H1 (cell line): Measurements from ENCODE around the gene PRRT4. TPM values are rescaled to one million over a fixed set of nuclear protein-coding genes. Genes with fewer than 3 reads are reported as not detected.

Experiments used
- CTCF ChIA-PET: fragments of 300-600 bp; sonication (Branson Sonifier 250); formaldehyde crosslinking; loops from one replicate; lab custom pipeline; 2021; ENCODE audit not compliant: partially characterized antibody; lab: Charles Lee
- POLR2A ChIA-PET: fragments of 300-600 bp; sonication (Branson Sonifier 250); formaldehyde crosslinking; loops from one replicate; lab custom pipeline; 2021; ENCODE audit warnings: inconsistent platforms; ENCODE audit not compliant: partially characterized antibody; lab: Charles Lee
- DNase-seq, 2 experiments: peaks; one replicate each; pipeline versions ENCODE4 v3.0.0 to v3.0.0-alpha.2; 2010 to 2022; ENCODE audit warnings: low spot score in 2 of 2, low read depth in 1 of 2, mixed read lengths in 1 of 2
- FAIRE-seq: peaks from 2 replicates; lab custom pipeline; 2011; peaks lifted over from hg19 to GRCh38; lab: Jason Lieb, UNC
- H2AFZ ChIP-seq: 2 replicates; pipeline ENCODE4 v1.8.1; 2012; ENCODE audit warnings: low read length, inconsistent platforms
- H2AK5ac ChIP-seq: 2 replicates; pipeline ENCODE4 v1.6.1; 2013; ENCODE audit warnings: low read depth, low read length
- H2BK120ac ChIP-seq: replicated peaks from 2 replicates; pipeline ENCODE3; 2013; ENCODE audit warnings: low read depth, low read length, inconsistent platforms
- H2BK12ac ChIP-seq: 2 replicates; pipeline ENCODE4 v1.6.1; 2013; ENCODE audit warnings: low read depth, low read length
- H2BK15ac ChIP-seq: 2 replicates; pipeline ENCODE4 v1.6.1; 2013; ENCODE audit warnings: low read length
- H2BK20ac ChIP-seq: 2 replicates; pipeline ENCODE4 v1.6.1; 2013; ENCODE audit warnings: low read length
- H2BK5ac ChIP-seq: 2 replicates; pipeline ENCODE4 v1.6.1; 2013; ENCODE audit warnings: low read depth, low read length
- H3K14ac ChIP-seq: 2 replicates; pipeline ENCODE4 v1.6.1; 2013; ENCODE audit warnings: inconsistent platforms; ENCODE audit not compliant: insufficient read length
- H3K18ac ChIP-seq: 2 replicates; pipeline ENCODE4 v1.6.1; 2013; ENCODE audit warnings: low read length; ENCODE audit errors: extremely low read depth
- H3K23ac ChIP-seq: 2 replicates; pipeline ENCODE4 v1.6.1; 2013; ENCODE audit warnings: inconsistent platforms; ENCODE audit not compliant: insufficient read length
- H3K23me2 ChIP-seq: 2 replicates; pipeline ENCODE4 v1.6.1; 2013; ENCODE audit warnings: low read depth, low read length
- H3K27ac ChIP-seq: 2 replicates; pipeline ENCODE4 v1.6.1; 2011; ENCODE audit warnings: low read depth, low read length, inconsistent platforms
- H3K27me3 ChIP-seq, 4 experiments: replicated peaks in 1 of 4; 1 replicate in 1 of 4; 2 replicates in 3 of 4; pipeline versions ENCODE4 v1.6.1 to v1.8.1; 2011 to 2013; ENCODE audit warnings: low read length in 3 of 4, mild to moderate bottlenecking in 3 of 4, inconsistent platforms in 2 of 4, mixed read lengths in 2 of 4, moderate library complexity in 1 of 4; ENCODE audit not compliant: control insufficient read depth in 3 of 4, insufficient read depth in 3 of 4; ENCODE audit errors: extremely low read depth in 1 of 4
- H3K36me3 ChIP-seq, 4 experiments: 2 replicates each; pipeline versions ENCODE4 v1.6.1 to v1.8.1; 2011 to 2013; ENCODE audit warnings: mild to moderate bottlenecking in 4 of 4, low read length in 3 of 4, moderate library complexity in 2 of 4, control low read depth in 1 of 4, inconsistent platforms in 1 of 4; ENCODE audit not compliant: insufficient read depth in 4 of 4, control insufficient read depth in 2 of 4
- H3K4ac ChIP-seq: replicated peaks from 2 replicates; pipeline ENCODE3; 2013; ENCODE audit warnings: low read length, low read depth, mixed read lengths, inconsistent platforms; ENCODE audit not compliant: insufficient read length
- H3K4me1 ChIP-seq, 4 experiments: replicated peaks in 1 of 4; 1 replicate in 1 of 4; 2 replicates in 3 of 4; pipeline versions ENCODE4 v1.6.1 to v1.8.1; 2011 to 2013; ENCODE audit warnings: low read length in 3 of 4, inconsistent platforms in 2 of 4, mixed read lengths in 1 of 4; ENCODE audit not compliant: insufficient read depth in 4 of 4, control insufficient read depth in 3 of 4
- H3K4me2 ChIP-seq, 2 experiments: 2 replicates each; pipeline versions ENCODE4 v1.6.1 to v1.8.1; 2011 to 2013; ENCODE audit warnings: low read depth in 2 of 2, low read length in 2 of 2, control low read depth in 1 of 2, inconsistent platforms in 1 of 2, mild to moderate bottlenecking in 1 of 2; ENCODE audit not compliant: insufficient read depth in 1 of 2
- H3K4me3 ChIP-seq, 4 experiments: fragments of 200-600, 300-600 bp in 1 of 4; sonication (generic), shearing (Covaris generic), sonication (Bioruptor Twin) in 1 of 4; 2 replicates each; pipeline versions ENCODE4 v1.5.1 to v1.8.1; 2011 to 2016; ENCODE audit warnings: low read length in 4 of 4, low read depth in 3 of 4, control low read depth in 2 of 4, inconsistent platforms in 2 of 4, mild to moderate bottlenecking in 2 of 4, mixed read lengths in 1 of 4, moderate library complexity in 1 of 4; ENCODE audit not compliant: insufficient read depth in 2 of 4; ENCODE audit errors: extremely low read depth in 1 of 4
- H3K56ac ChIP-seq: replicated peaks from 2 replicates; pipeline ENCODE3; 2013; ENCODE audit warnings: low read depth, mild to moderate bottlenecking, mixed read lengths, low read length, inconsistent platforms; ENCODE audit not compliant: insufficient read length
- H3K79me1 ChIP-seq: 2 replicates; pipeline ENCODE4 v1.6.1; 2013; ENCODE audit warnings: low read depth, low read length, control low read depth
- H3K79me2 ChIP-seq, 2 experiments: 2 replicates each; pipeline versions ENCODE4 v1.6.1 to v1.8.1; 2012 to 2013; ENCODE audit warnings: low read length in 2 of 2, mild to moderate bottlenecking in 2 of 2, inconsistent platforms in 1 of 2; ENCODE audit not compliant: insufficient read depth in 2 of 2, control insufficient read depth in 1 of 2
- H3K9ac ChIP-seq, 4 experiments: replicated peaks in 1 of 4; 1 replicate in 1 of 4; 2 replicates in 3 of 4; pipeline versions ENCODE4 v1.6.1 to v1.8.1; 2011 to 2013; ENCODE audit warnings: low read depth in 3 of 4, low read length in 3 of 4, control low read depth in 2 of 4, mild to moderate bottlenecking in 2 of 4, moderate library complexity in 2 of 4, inconsistent platforms in 1 of 4; ENCODE audit errors: extremely low read depth in 1 of 4
- H3K9me3 ChIP-seq, 2 experiments: 2 replicates each; pipeline versions ENCODE4 v1.6.1 to v1.8.1; 2012 to 2013; ENCODE audit warnings: mild to moderate bottlenecking in 2 of 2, moderate library complexity in 2 of 2, control low read depth in 1 of 2, inconsistent platforms in 1 of 2, low read depth in 1 of 2, low read length in 1 of 2, mixed read lengths in 1 of 2; ENCODE audit not compliant: insufficient read depth in 2 of 2
- H4K20me1 ChIP-seq, 2 experiments: replicated peaks in 1 of 2; 2 replicates each; pipeline versions ENCODE3 to v1.8.1; 2011 to 2013; ENCODE audit warnings: inconsistent platforms in 2 of 2, low read length in 2 of 2, mild to moderate bottlenecking in 1 of 2; ENCODE audit not compliant: insufficient read depth in 2 of 2, control insufficient read depth in 1 of 2
- H4K5ac ChIP-seq: 2 replicates; pipeline ENCODE4 v1.6.1; 2013; ENCODE audit warnings: low read length, low read depth, mixed read lengths, inconsistent platforms; ENCODE audit not compliant: insufficient read length
- H4K8ac ChIP-seq: 2 replicates; pipeline ENCODE4 v1.8.0; 2013; ENCODE audit warnings: mild to moderate bottlenecking, moderate library complexity, low read length, inconsistent platforms; ENCODE audit not compliant: insufficient read depth; ENCODE audit errors: extremely low read depth
- H4K91ac ChIP-seq: replicated peaks from 2 replicates; pipeline ENCODE3; 2013; ENCODE audit warnings: low read length, mixed read lengths, inconsistent platforms; ENCODE audit not compliant: insufficient read length
- ASH2L ChIP-seq: fragments of 200-600, 300-600 bp; sonication (generic); IDR thresholded peaks from one replicate; pipeline ENCODE4 v1.7.1; 2017; ENCODE audit warnings: low read length
- BCL11A ChIP-seq, 2 experiments: IDR thresholded peaks; one replicate each; pipeline ENCODE4 v1.6.1; 2011; ENCODE audit warnings: low read depth in 2 of 2, low read length in 2 of 2, mild to moderate bottlenecking in 2 of 2
- CEBPB ChIP-seq: IDR thresholded peaks from 2 replicates; pipeline ENCODE4 v1.6.1; 2012; ENCODE audit warnings: low read depth, low read length
- CHD1 ChIP-seq: IDR thresholded peaks from 2 replicates; pipeline ENCODE4 v1.6.1; 2012; ENCODE audit warnings: low read depth, low read length, improper control_type of control experiment
- EZH2 ChIP-seq: fragments of 200-600 bp; sonication (generic); IDR thresholded peaks from 2 replicates; pipeline ENCODE4 v1.7.1; 2012; ENCODE audit warnings: low read depth, mild to moderate bottlenecking, moderate library complexity, low read length, inconsistent platforms; ENCODE audit not compliant: severe bottlenecking
- GABPA ChIP-seq: IDR thresholded peaks from 2 replicates; pipeline ENCODE4 v1.6.1; 2011; ENCODE audit warnings: mild to moderate bottlenecking, low read length, moderate library complexity, borderline replicate concordance; ENCODE audit not compliant: insufficient read depth
- KDM1A ChIP-seq: fragments of 200-600, 300-600 bp; sonication (generic); IDR thresholded peaks from 2 replicates; pipeline ENCODE4 v1.7.1; 2016; ENCODE audit warnings: mild to moderate bottlenecking, low read length, borderline replicate concordance
- KDM4A ChIP-seq: IDR thresholded peaks from one replicate; pipeline ENCODE4 v1.7.1; 2012; ENCODE audit warnings: low read depth, mild to moderate bottlenecking, moderate library complexity, low read length, inconsistent platforms; ENCODE audit not compliant: severe bottlenecking
- KDM5A ChIP-seq: fragments of 200-600 bp; IDR thresholded peaks from 2 replicates; pipeline ENCODE4 v1.7.1; 2012; ENCODE audit warnings: mild to moderate bottlenecking, low read length, inconsistent platforms, mixed read lengths
- MAFK ChIP-seq: IDR thresholded peaks from 2 replicates; pipeline ENCODE4 v1.6.1; 2012; ENCODE audit warnings: low read depth, mild to moderate bottlenecking, improper control_type of control experiment, low read length
- RAD21 ChIP-seq, 2 experiments: IDR thresholded peaks in 1 of 2; conservative IDR thresholded peaks in 1 of 2; 2 replicates each; pipeline ENCODE4 v1.6.1; 2011; ENCODE audit warnings: low read depth in 2 of 2, low read length in 2 of 2, improper control_type of control experiment in 1 of 2, inconsistent platforms in 1 of 2, mild to moderate bottlenecking in 1 of 2, moderate library complexity in 1 of 2
- SIX5 ChIP-seq: IDR thresholded peaks from 2 replicates; pipeline ENCODE4 v1.6.1; 2011; ENCODE audit warnings: mild to moderate bottlenecking, low read depth, low read length
- SRF ChIP-seq: IDR thresholded peaks from 2 replicates; pipeline ENCODE4 v1.6.1; 2011; ENCODE audit warnings: mild to moderate bottlenecking, low read depth, low read length, moderate library complexity
- TBP ChIP-seq: IDR thresholded peaks from 2 replicates; pipeline ENCODE4 v1.6.1; 2011; ENCODE audit warnings: low read depth, low read length, improper control_type of control experiment
- TCF12 ChIP-seq: IDR thresholded peaks from 2 replicates; pipeline ENCODE4 v1.6.1; 2011; ENCODE audit warnings: low read depth, mild to moderate bottlenecking, low read length
- WGBS, 2 experiments: shearing (Covaris generic) in 1 of 2; methylation state at CpG; one replicate each; pipeline versions ENCODE4 v1.1.6 to v1.1.7; 2013 to 2015; ENCODE audit warnings: low lambda C conversion rate in 2 of 2, mixed read lengths in 2 of 2, inconsistent platforms in 1 of 2, low coverage in 1 of 2, missing lambda C conversion rate in 1 of 2; ENCODE audit not compliant: insufficient replicate concordance in 2 of 2, insufficient coverage in 1 of 2, insufficient read length in 1 of 2; ENCODE audit errors: extremely low coverage in 1 of 2, missing lambda C conversion rate in 1 of 2; 5-methylcytosine and 5-hydroxymethylcytosine counted together
- polyA plus RNA-seq, 7 experiments: library from polyadenylated mRNA; depleted of rRNA in 3 of 7; stranded (reverse) in 5 of 7; unstranded in 2 of 7; fragments of >200 nt in 5 of 7; fragments of 200-250 nt in 2 of 7; gene quantifications; 1 replicate in 5 of 7; 2 replicates in 1 of 7; 4 replicates in 1 of 7; pipeline versions ENCODE4 v1.2.1 to v1.2.3, GENCODE V29; 2011 to 2013; ENCODE audit warnings: missing spikeins in 2 of 7, mixed read lengths in 2 of 7
- total RNA-seq: library from RNA; stranded (reverse); fragmentation: NEBNext Ultra II Directional; extraction: Animal tissue kit (Norgen Biotek cat#: 25700); gene quantifications from 2 replicates; pipeline ENCODE4 v1.2.1, GENCODE V29; 2021

The PRRT4 gene
- total and polyA plus RNA-seq, 2 of the 8 experiments (the other 6 are each of a cell fraction or from before 2014, with no cell fraction given) = 0.34 to 1.0 TPM

- H3K79me2 ChIP-seq = no peaks in the 10 kb centered on the region
- H3K18ac ChIP-seq = no peak overlapping the region
- FAIRE-seq (no peak), DNase-seq (no peak)
- H2BK20ac ChIP-seq = no peak overlapping the region
- no peak overlapping the region for H2BK12ac ChIP-seq
- H3K4me2 ChIP-seq = no peak overlapping the region
- H3K4me1 ChIP-seq = no peaks in the 10 kb centered on the region
- no peak overlapping the region for H2BK120ac ChIP-seq
- no peak overlapping the region for H2BK15ac ChIP-seq
- POLR2A ChIA-PET = interaction anchor here (1.6 to 3.1 kb wide), 2 partner anchors 9 to 12 kb away, joined by 4 to 8 read pairs; no protein-coding TSS in a partner anchor
- H3K79me1 ChIP-seq = no peaks in the 10 kb centered on the region
- CTCF ChIA-PET = interaction anchor here (0.6 to 24.8 kb wide), 12 partner anchors 9 to 65 kb away, joined by 3 to 348 read pairs (median 8); partner anchors contain the start of genes IMPDH1 and PRRT4
- H2AK5ac ChIP-seq = no peak overlapping the region
- peaks cover 0 to 3% (median 2%) of the 10 kb centered on the region in 4 experiments; a peak in 4 of 8 replicates for H3K36me3 ChIP-seq
- H3K23me2 ChIP-seq = no peaks in the 10 kb centered on the region
- H3K27ac ChIP-seq = no peak overlapping the region
- no peak overlapping the region for H4K5ac ChIP-seq
- no peak overlapping the region for H2AFZ ChIP-seq
- H2BK5ac ChIP-seq = no peak overlapping the region
- no peaks in the 10 kb centered on the region for H3K9me3 ChIP-seq
- 97% methylated on average over 11 of the region's 11 CpGs; no CpG with 5 or more reads in 1 of the 2 experiments for WGBS, 2 experiments
- no peak overlapping the region for H3K14ac ChIP-seq
- no peak overlapping the region for H3K9ac ChIP-seq
- H4K8ac ChIP-seq = no peak overlapping the region
- H3K27me3 ChIP-seq = no peaks in the 10 kb centered on the region
- no peak overlapping the region for H3K4ac ChIP-seq
- H4K91ac ChIP-seq = no peak overlapping the region
- H3K23ac ChIP-seq = no peak overlapping the region
- no peak overlapping the region for H3K56ac ChIP-seq
- no peak overlapping the region for H3K4me3 ChIP-seq
- no peaks in the 10 kb centered on the region for H4K20me1 ChIP-seq
- TF ChIP-seq KDM1A (no peak), CHD1 (no peak), KDM5A (no peak), RAD21 (IDR thresholded peaks at IDR 0.05 in 1 of 2, conservative IDR thresholded peaks at IDR 0.05 in 1 of 2; ENCODE audit: low read depth in 2 of 2, low read length in 2 of 2) (no peak), CEBPB (no peak), EZH2 (no peak), TCF12 (no peak), BCL11A (IDR thresholded peaks at IDR 0.05; ENCODE audit: low read depth in 2 of 2, low read length in 2 of 2) (no peak), SRF (no peak), ASH2L (no peak), GABPA (no peak), SIX5 (no peak), MAFK (no peak), KDM4A (no peak), TBP (no peak)
These were observed 34.9 kb upstream of the PRRT4 start for GRCh38 chr7:128396357-128396756.
